ENCODE data around the gene TSPAN9.

TSPAN9 gene

DNA sequence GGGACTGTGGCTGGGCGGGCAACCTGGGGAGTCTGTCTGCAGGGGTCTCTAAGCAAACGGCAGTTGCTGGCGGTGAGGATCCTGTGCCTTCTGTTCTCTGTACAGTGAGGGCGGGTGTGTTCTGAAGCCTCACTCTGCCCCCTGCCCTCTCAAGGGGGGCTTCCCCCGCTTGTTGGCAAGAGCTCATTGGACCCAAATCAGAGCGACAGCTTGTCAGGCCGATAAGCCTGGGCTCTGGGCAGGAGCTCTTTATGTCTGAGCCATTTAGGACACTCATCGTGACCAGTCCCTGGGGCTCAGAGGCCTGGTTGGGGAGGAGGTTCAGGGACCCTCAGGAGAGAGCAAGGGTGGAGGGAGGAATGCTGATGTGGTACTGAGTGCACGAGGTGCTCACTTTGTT, 136.0 kb downstream of the TSPAN9 start:
- DNase-seq: no peak

DNA sequence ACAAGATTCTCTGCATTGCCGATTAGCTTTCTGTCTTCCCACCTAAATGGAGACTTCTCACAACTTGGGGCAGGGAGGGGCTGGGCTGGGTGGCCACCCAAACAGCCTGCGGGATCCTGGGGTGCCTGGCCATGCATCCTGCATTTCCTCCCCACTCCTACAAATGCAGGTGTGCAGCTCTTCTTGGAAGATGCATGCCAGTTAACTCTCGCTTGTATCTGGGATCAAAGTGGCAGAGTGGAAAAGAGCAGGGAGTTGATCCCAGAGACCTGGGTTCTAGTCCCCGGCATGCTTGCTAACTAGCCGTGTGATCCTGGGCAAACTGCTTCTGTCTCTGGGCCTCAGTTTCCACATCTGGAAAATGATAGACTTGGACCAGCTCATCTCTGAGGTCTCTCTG, 136.6 kb downstream of the TSPAN9 start:
- DNase-seq: no peak

DNA sequence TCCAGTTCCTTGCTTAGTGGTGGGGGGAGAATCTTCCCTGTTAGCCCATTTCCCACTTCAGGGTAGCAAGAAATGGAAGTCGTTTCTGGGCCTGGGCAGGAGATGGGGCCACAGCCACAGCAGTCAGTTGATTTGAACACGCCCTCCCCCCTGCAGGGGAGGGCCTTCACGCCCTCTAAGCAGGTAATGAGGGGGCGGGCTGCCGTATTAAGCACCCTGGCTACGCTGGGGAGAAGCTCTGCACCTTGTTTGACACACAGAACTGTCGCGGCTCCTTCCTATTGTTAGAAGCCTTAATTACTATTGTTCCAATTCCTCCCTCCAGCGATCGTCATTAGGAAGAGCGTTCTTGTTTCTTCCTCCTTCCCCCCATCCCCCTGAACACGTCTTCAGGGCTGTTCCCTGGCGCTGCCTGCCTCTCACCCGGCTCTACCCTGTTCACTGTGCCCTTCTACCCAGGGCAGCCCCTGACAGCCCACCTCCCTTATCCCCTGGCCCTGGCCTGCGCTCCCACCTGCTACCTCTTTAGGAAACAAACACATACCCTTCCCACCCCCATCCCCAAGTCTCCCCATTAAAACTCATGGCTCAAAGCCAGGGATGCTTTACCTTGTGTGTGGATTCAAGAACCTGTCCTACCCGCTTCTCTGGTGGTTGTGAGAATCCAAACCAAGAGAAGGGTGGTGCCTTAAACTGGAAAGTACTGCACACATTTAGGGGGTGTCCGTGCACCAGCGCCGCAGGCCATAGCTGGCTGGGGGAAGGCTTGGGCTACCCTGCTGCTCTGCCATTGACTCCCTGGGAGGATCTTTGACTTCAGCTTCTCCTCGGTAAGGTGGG, 137.6 kb downstream of the TSPAN9 start:
- no peak for DNase-seq

DNA sequence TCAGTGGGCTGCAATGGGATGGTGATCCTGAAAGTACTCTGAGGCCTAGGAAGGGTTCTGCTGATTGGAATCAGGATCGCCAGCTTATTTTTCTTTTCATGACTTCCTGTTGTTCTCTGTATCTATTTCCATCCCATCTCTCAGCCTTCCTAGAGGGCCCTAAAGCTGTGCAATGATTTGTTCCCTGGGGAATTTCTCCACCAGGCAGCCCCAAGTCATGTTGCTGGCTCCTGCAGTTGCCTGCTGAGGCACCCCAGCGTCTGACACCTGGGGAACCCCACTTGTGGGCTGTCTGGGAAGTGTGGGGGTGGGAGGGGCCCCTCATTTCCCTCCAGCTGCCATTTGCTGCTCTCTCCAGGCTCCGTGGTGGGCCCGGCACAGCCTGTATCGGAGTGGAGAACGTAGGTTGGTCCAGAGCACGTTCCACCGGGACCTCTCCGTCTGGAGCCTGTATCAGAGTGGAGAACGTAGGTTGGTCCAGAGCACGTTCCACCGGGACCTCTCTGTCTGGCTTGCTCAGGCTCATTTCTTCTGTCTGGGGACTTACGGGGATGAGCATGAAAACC, 138.3 kb downstream of the TSPAN9 start:
- DNase-seq: no peak

DNA sequence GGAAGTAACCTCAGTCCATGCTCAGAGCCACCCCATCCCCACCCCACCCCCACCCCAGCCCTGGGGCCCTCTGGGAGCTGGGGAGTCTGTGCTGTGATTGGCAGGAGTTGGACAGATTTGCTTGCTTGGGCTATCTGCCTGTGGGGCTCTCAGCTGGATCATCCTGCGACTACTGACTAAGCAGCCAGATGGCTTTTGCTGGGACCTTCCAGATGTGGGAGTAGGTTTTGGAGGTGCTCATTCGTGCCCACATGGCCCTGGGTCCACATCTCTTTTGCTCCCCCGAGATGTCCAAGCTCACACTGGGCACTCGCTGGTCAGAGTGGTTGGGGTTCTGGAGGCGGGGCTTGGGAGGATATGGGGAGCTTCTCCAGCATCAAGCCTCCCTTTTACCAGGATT, 138.9 kb downstream of the TSPAN9 start:
- no peak for DNase-seq

DNA sequence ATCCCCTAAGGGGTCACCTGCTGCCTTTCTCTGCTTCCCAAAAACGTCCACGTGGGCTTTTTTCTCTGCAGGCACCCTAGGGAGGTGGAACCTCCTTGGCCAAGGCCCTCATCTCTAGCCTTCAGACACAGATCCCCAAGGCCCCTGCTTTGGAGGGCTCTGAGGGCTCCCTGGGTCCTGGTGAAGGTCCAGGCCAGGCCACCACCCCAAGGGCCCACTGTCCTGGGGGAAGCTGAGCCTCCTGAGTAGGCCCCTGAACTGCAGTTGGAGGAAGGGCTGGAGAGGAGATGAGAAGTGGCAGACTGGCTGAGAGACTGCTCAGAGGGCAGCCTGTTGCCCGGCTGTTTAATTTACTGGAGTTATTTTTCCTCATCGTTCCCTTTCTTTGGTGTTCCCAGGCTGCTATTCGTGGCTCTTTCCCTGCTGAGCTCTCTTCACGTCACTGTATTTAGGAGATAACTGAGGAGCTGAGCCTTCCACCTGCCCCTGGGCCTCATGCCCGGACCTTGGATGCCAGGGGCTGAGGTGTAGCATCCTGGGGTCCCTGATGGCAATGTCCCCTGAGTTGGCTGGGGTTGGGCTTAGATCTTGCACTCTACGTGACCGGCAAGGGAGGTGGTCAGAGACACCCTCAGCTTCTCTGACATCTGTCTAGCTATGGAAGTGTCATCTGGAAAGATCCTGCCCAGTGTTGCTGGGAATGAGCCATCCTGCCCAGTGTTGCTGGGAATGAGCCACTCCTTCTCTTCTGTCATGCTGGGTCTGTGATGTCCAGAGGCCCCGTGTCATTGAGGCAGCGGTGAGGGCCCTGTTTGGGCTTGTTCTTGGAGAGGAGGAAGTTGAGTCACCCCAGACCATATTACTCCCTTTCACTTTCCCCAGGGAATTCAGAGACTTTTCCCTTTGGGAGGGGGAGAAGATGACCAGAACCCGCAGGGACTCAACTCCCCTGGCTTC, 139.8 kb downstream of the TSPAN9 start:
- DNase-seq: peak; percentile 62

DNA sequence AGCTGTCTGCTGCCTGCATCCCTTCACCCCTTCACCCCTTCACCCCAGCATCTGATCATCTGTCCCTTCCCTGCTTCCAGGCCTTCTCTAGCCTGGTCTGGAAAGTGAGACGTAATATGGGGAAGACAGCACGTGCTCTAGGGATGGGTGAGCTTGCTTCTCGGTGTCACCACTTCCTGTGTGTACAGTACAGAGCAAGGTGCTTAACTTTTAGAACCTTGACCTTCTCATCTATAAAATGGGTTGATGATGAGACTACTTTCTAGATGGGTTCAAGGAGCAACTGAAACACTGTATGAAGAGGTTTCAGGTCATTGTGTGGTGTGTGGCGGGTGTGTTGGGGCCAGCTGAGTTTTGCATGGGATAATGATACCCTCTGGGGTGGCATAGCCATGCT, 140.5 kb downstream of the TSPAN9 start:
- DNase-seq: no peak

DNA sequence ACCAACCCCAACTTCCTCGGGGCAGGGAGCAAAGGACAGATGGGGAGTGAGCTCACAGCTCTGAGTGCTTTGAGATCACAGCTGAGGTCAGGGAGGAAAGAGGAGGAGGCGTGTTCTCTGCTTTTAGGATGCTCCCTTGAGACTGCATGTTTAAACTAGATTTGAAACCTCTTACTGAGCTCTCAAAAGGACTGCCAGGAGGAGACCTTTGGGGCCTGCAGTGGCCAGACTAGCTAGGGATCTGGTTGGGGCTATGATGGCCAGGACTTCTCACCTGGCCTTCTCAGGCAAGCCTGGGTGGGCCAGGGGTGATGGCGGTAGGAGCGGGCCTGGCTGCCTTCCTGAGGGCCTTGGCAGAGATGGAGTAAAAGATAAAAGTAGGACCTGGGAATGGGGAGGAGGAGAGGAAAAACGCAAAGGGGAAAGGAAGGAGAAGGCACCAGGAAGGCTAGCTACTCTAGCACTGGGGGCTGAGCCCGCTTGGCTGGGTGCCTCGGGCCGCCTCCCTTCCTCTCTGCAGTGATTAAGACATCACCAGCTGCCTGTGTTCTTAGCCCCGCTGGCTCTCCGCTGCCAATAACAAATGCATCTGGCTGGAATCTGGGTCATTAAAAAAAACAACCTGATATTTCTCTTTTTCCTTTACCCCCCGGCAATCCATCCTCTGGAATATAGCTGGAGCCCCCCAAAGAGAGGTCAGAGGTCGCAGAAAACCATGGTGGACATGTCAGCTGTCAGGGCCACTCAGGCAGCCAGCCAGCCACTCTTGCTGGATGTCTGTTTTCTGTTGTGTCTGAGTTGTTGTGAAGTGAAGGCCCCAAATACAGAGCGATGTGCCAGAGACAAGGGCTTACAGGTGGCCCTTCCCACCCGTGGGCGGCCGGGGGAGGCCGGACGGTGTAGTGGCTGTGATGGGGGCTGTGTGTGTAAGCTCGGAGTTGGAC, 141.3 kb downstream of the TSPAN9 start:
- peak; percentile 76 for DNase-seq

DNA sequence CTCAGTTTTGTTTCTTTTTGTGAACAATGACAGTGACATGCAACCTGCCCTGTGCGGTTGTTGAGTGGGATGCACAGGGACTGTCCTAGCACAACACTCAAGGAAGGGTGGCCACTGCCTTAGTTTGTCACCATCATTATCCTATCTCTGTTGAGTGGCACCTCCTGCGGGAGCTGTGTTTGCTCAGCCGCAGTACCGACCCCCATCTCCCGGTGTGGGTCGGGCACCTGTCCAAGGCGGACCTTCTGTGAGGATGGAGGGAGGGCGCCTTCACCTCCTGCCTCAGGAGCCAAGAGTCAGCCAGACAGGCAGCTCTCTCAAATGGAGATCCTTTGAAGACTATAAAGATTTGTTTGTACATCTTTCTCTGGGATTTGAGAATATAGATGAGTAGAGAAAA, 142.1 kb downstream of the TSPAN9 start:
- no peak for DNase-seq

DNA sequence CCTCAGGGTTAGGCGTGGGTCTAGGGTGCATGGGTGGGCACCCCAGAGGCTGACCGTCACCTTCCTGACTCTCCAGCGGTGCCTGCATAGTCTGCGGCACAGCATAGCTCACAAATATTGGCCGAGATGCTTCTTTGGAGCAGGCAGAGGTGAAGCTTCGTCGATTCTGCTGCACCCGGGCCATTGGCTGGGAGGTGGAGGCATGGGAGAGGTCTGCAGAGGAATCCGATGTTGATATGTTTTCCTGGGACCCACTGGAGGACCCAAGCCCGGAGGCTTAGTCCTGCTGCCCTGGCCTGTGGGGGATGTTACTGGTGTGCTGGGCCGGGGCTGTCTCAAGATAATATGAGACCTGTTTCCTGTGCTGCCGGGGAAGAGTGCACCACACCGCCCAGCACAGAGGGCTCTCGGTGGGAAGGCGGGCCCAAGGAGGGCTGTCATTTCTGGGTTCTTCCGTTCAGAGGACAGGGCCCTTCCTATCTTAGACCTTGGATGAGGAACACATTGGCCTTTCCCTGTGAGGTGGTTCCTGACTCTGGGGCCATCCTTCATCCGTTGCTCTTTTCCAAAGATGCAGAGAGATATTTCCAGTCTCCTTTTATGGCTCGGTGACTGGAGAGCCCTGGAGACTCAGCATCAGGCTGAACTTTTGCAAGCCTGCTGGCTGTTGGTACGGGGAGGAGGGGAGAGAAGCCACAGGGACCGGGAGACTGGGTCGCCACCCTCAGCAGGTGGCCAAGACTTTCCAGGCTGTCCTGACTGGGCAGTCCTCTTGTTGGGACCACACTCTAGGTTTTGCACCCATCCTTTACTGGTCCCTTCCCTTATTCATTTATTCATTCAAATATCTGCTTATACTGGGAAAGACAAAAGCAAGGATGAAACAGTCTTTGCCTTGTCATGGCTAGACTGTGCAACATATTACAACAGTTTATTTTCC, 143.5 kb downstream of the TSPAN9 start:
- no peak for DNase-seq

DNA sequence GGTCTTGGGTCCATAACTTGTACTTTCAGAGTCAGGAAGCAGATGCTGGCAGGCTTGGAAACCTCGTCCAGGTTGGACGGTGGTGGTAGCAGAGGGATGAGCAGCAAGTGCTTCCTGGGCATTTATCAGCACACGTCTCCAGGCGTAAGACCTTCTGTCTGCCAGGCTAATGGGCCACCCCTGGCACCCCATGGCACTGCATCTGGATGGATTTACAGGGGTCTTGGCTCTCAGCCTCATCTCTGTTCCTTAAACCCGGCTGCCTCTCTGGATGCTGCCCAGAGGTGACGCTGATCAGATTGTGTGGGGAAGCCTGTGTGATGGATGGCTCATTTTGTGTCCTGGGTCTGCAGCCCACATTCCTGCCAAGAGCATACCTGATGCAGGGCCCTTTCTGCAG, 145.1 kb downstream of the TSPAN9 start:
- DNase-seq: no peak

DNA sequence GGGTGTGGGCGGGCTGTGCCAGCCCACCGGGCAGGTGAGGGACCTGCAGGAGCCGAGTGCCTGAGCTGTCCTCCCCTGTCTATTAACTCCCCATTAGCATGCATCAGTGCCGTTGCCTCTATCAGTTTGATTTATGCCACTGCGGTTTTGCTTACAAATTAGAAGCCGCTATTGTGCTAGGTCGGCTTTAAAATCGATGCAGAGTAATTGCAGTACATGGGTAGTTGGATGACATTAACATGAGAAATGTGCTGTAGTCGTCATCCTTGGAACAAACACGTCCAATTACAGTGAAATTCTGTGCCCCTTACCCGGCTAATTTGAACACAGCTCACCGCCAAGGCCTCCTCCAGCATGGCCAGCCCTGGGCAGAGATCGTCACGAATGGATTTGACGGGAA, 145.8 kb downstream of the TSPAN9 start:
- no peak for DNase-seq

DNA sequence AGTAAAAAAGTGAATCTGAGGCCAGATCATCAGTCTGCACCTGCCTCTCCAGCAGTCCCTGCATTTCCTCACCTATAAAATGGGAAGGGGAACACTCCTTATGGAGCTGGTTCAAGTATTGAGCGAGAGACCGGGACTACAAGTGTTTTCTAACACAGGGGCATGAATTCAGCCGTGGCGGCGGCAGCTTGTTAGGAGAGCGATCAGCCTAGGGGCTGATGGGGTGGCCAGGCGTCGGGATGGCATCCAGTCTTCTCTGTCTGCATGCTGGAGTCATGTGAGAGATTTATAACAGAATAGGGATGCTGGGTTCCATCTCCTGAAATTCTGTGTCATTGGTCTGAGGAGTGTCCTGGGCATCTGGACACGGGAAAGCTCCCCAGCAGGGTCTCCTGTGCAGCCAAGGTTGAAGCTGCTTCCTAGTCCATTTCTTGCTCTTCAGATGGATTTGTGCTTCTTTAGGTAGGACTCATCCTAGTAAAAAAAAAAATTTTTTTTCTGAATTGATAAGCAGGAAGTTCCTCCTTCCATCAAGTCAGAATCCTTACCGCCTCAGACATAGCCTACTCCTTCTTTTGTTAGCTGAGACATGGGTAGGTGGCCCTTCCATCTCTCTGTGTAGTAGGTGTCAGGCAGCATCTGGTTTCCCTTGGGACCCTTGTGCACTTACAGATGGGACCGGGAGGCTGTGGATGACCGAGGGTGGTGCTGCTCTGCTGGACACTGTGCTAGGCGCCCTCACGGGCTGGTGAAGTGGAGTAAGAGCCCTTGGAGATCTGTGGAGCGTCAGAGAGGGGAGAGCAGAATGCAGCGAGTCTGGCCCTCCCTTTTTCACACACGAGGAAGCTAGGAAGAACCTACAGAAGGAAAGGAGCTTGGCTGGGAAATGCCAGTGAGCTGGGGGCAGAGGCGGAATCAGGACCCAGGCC, 146.7 kb downstream of the TSPAN9 start:
- no peak for DNase-seq

DNA sequence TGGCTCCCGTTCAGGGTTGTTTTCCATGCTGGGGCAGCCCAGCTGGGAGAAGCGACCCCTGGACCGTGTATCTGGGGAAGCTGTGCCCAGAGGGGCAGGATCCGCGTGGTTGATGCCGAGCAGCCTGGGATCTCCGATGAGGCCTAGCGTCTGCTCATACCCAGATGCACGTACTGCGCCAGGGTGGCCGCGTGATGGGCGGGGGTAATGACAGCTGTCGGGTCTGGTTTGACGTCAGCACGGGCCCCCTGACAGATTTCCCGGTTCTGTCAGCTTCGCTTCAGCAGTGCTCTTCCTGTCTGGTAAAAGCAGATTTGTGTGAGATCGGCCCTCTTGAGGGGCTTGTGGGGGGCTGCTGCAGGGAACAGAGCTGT, 147.3 kb downstream of the TSPAN9 start:
- DNase-seq: no peak

DNA sequence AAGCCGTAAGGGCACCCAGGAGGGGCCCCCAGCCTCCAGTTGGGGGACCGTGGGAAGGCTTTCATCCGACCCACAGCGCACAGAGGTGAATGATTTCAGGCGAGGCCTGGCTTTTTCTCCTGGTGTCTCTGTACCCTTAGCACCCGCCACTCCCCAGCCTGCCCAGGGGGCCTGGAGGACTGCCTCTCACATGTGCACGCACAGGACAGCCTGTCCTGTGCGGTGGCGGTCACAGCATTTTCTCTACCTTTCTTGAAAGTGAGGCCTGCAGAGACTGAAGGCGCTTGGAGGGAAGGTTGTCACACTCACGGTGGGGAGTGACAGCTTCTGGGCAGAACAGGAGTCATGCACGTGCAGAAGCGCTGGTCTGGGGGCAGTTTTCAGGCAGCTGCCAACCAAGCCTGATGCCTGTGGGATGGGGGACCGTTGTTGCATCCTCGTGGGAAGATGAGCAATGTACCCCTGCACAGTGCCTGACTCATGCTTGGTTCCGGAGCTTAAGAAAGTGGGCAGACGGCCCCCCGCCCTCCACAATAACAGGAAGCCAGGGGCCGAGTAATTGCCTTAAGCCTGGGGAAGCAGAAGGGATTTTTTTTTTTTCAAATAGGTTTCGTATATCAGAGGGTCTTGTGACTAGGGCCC, 148.1 kb downstream of the TSPAN9 start:
- peak; percentile 75 for DNase-seq

DNA sequence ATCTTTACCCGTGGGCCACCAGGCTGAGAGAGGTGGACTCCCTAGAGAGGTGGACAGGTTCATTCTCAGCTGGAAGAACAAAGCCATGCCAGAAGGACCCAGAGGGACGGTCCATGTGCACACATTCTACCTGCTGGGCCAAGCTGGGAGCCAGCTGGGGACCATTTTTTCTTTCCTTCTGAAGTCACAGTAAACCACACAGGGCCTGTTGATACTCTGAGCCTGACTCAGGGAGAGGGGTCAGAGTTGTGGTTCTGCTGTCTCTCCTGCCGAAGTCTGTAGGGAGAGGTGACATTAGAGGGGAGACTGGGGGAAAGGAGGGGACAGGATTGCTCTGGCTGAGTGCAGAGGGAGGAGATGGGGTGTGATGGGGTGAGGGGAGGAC, 148.6 kb downstream of the TSPAN9 start:
- DNase-seq: no peak

DNA sequence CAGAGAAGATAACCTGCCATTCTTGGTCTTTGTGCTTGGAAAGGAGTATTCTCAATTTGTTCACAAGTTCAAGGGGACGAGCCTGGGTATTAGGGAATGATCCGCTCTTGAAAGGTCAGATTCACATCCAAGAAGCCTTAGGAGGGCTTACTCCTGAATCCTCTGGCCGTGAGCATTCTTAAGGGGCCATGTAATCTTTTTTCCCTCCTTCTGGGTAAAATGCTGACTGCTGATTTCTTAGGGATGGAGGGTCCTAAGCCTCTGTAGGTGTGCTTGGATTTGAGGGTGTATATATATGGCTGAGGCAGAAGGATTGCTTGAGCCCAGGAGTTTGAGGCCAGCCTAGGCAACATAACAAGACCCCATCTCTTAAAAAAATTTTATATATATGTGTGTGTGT, 149.1 kb downstream of the TSPAN9 start:
- DNase-seq: no peak

DNA sequence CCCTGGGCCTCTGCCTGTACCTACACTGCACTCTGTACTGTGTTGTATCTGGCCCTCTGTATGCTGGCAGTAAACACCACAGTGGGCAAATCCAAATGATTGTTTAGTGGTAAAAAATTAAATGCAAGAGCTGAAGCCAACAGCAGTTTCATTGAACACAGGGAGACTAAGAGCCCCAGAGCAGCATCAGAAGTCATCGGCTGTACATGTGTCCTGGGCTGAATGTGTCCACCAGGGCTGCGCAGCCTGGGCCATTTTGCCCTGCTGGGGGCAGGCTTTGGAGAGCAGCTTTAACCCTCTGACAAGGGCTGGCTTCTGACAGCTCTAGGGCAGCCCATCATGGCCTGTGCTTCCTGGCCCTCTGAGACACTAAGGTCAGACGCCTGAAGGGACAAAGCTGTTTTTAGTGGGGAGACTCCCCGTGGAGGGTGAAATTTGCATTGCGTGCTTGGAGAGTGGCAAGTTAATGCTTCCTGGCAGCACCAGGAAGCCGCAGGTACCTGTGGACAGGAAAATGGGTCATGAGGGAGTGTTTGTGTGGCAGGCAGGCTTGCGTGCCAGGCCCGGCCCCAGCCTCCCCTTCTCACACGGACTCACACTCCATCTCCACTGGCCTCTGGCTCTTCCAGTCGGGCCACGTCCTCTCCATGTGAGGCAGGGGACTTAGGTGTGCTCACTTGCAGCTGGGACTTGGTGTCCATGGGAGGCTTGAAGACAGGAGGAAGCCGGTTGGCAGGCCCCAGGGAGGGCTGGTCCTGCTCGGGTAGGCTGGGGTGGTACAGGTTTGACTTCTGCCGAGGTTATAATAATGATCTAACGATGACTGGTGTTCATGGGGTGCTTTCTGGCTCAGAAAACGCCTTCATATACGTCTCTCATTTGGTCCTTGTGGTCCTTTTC, 150.1 kb downstream of the TSPAN9 start:
- no peak for DNase-seq

DNA sequence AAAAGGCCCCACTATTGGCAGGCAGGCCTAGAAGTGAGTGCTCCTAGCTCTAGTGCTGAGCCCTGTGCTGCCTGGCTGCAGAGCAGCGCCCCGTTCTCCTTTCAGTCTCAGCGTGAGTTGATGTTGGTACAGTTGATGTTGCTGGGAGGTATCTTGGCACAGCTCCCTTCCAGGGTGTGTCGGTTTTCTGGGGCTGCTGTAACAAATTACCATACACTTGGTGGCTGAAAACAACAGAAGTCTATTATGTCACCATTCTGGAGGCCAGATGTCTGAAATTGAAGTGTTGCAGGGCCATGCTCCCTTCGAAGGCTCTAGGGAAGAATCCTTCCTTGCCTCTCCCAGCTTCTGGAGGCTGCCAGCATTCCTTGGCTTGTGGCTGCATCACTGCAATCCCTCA, 151.4 kb downstream of the TSPAN9 start:
- DNase-seq: no peak

All from fibroblast of skin of right quadriceps (primary cell).